ENCODE data around the gene UBE3B. TPM values are rescaled to one million over a fixed set of nuclear protein-coding genes. Genes with fewer than 3 reads are reported as not detected.

The UBE3B gene
- total RNA-seq, 1 donor from 2014 or later: 40.3 TPM

DNA sequence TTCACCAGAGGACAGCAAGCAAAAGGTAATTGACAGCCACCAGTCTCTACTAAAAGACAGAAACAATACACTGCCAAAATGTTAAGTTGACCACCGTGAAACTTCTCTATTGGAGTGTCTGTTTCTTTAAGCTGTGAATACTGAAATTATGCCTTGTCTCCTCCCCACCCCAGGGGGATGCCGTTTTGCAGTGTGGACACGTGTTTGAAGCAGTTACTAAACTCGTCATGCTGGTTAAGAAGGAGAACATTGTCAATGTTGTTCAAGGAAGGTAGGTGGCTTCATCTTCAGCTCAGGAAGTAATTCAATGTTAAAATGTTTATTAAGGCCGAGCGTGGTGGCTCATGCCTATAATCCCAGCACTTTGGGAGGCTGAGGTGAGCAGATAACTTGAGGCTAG lies 33.2 kb upstream of the UBE3B start:
- TF ChIP-seq, protein P1, sequence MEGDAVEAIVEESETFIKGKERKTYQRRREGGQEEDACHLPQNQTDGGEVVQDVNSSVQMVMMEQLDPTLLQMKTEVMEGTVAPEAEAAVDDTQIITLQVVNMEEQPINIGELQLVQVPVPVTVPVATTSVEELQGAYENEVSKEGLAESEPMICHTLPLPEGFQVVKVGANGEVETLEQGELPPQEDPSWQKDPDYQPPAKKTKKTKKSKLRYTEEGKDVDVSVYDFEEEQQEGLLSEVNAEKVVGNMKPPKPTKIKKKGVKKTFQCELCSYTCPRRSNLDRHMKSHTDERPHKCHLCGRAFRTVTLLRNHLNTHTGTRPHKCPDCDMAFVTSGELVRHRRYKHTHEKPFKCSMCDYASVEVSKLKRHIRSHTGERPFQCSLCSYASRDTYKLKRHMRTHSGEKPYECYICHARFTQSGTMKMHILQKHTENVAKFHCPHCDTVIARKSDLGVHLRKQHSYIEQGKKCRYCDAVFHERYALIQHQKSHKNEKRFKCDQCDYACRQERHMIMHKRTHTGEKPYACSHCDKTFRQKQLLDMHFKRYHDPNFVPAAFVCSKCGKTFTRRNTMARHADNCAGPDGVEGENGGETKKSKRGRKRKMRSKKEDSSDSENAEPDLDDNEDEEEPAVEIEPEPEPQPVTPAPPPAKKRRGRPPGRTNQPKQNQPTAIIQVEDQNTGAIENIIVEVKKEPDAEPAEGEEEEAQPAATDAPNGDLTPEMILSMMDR (conservative IDR thresholded peaks at IDR 0.05; ENCODE audit: low read depth, low read length): no peak
- H3K4me3 ChIP-seq (ENCODE audit: low read depth, low read length): no peak overlapping the region
- DNase-seq (ENCODE audit: low read depth): no peak

DNA sequence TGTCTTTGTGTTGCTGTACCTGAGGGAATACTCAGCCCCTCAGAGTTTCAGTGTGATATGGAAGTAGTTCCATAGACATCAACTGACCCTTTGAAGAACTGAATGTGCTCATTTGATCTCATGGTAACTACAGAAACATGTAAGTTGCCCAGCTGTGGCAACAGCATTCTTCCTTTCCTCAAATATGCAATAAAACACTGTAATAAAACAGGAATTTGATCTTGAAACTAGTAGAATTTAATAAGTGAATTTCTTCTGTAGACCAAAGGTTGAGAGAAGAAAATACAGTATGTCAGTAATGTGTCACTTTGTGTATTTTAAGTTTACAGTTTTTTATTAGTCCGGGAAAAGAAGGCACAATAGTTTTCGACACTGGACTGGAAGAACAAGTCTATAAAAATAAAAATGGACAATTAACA lies 32.2 kb upstream of the UBE3B start:
- H3K4me3 ChIP-seq (ENCODE audit: low read depth, low read length): no peak overlapping the region
- DNase-seq (ENCODE audit: low read depth): no peak
- TF ChIP-seq, protein P1 (conservative IDR thresholded peaks at IDR 0.05; ENCODE audit: low read depth, low read length): no peak

GRCh38 chr12:109446869-109447268 lies 30.6 kb upstream of the UBE3B start:
- TF ChIP-seq, protein P1 (conservative IDR thresholded peaks at IDR 0.05; ENCODE audit: low read depth, low read length): no peak
- H3K4me3 ChIP-seq (ENCODE audit: low read depth, low read length): no peak overlapping the region
- DNase-seq (ENCODE audit: low read depth): no peak

GRCh38 chr12:109447482-109447881 lies 30.0 kb upstream of the UBE3B start:
- TF ChIP-seq, protein P1 (conservative IDR thresholded peaks at IDR 0.05; ENCODE audit: low read depth, low read length): no peak
- H3K4me3 ChIP-seq (ENCODE audit: low read depth, low read length): no peak overlapping the region
- no peak for DNase-seq (ENCODE audit: low read depth)

- no peak overlapping the region for H3K4me3 ChIP-seq (ENCODE audit: low read depth, low read length)
- no peak for DNase-seq (ENCODE audit: low read depth)
- TF ChIP-seq, protein P1 (conservative IDR thresholded peaks at IDR 0.05; ENCODE audit: low read depth, low read length): no peak
Observed at GRCh38 chr12:109448272-109448671, 29.2 kb upstream of the UBE3B start.

- TF ChIP-seq, protein P1 (conservative IDR thresholded peaks at IDR 0.05; ENCODE audit: low read depth, low read length): no peak
- DNase-seq (ENCODE audit: low read depth): no peak
- no peak overlapping the region for H3K4me3 ChIP-seq (ENCODE audit: low read depth, low read length)
Observed at GRCh38 chr12:109448707-109449390, 28.6 kb upstream of the UBE3B start.
